HepG2 (cell line): Measurements from ENCODE around the gene MST1. TPM values are rescaled to one million over a fixed set of nuclear protein-coding genes. Genes with fewer than 3 reads are reported as not detected.

Experiments
- ARID2 ChIP-seq: sonication (generic); formaldehyde crosslinking; IDR thresholded peaks from 2 replicates; pipeline ENCODE4 v1.8.1; 2022; ENCODE audit warnings: mild to moderate bottlenecking, missing genetic modification reagents, borderline replicate concordance
- GLMP ChIP-seq: sonication (generic); formaldehyde crosslinking; IDR thresholded peaks from 2 replicates; pipeline ENCODE4 v1.9.0; 2021; ENCODE audit warnings: missing genetic modification reagents, mild to moderate bottlenecking, borderline replicate concordance
- HDAC1 ChIP-seq: sonication (generic); formaldehyde crosslinking; IDR thresholded peaks from 2 replicates; pipeline ENCODE4 v1.5.1; 2020; ENCODE audit warnings: mild to moderate bottlenecking, missing genetic modification reagents
- HMGXB3 ChIP-seq: sonication (generic); formaldehyde crosslinking; IDR thresholded peaks from 2 replicates; pipeline ENCODE4 v1.4.0; 2020; ENCODE audit warnings: missing genetic modification reagents, borderline replicate concordance
- KAT8 ChIP-seq: IDR thresholded peaks from 2 replicates; pipeline ENCODE4 v1.6.1; 2016; ENCODE audit warnings: missing genetic modification reagents, missing compliant biosample characterization
- KDM2A ChIP-seq: sonication (generic); formaldehyde crosslinking; IDR thresholded peaks from 2 replicates; pipeline ENCODE4 v1.4.0; 2020; ENCODE audit warnings: low read depth, missing genetic modification reagents, borderline replicate concordance
- KMT2A ChIP-seq: sonication (generic); formaldehyde crosslinking; IDR thresholded peaks from 2 replicates; pipeline ENCODE4 v1.4.0; 2020; ENCODE audit warnings: missing genetic modification reagents
- MXD3 ChIP-seq: IDR thresholded peaks from 2 replicates; pipeline ENCODE4 v1.6.1; 2016; ENCODE audit warnings: mild to moderate bottlenecking, missing biosample characterization, missing genetic modification reagents
- MYC ChIP-seq: sonication (generic); formaldehyde crosslinking; IDR thresholded peaks from 2 replicates; pipeline ENCODE4 v1.9.0; 2021; ENCODE audit warnings: missing genetic modification reagents, borderline replicate concordance
- PHF20 ChIP-seq: sonication (generic); formaldehyde crosslinking; IDR thresholded peaks from 2 replicates; pipeline ENCODE4 v1.5.0; 2020; ENCODE audit warnings: mild to moderate bottlenecking, missing genetic modification reagents
- PPARG ChIP-seq: conservative IDR thresholded peaks from 2 replicates; pipeline ENCODE4 v1.6.1; 2016; ENCODE audit warnings: missing biosample characterization, missing genetic modification reagents
- TP53 ChIP-seq: sonication (generic); formaldehyde crosslinking; conservative IDR thresholded peaks from 2 replicates; pipeline ENCODE4 v1.4.0; 2020; ENCODE audit warnings: missing genetic modification reagents
- TRIM24 ChIP-seq: sonication (generic); formaldehyde crosslinking; IDR thresholded peaks from 2 replicates; pipeline ENCODE4 v1.8.0; 2022; ENCODE audit warnings: mild to moderate bottlenecking, missing genetic modification reagents
- ZNF101 ChIP-seq: sonication (generic); formaldehyde crosslinking; IDR thresholded peaks from 2 replicates; pipeline ENCODE4 v1.4.0; 2020; ENCODE audit warnings: mild to moderate bottlenecking, low read depth, missing genetic modification reagents, borderline replicate concordance
- ZNF143 ChIP-seq: sonication (generic); formaldehyde crosslinking; IDR thresholded peaks from 2 replicates; pipeline ENCODE4 v1.4.0; 2020; ENCODE audit warnings: missing genetic modification reagents
- ZNF326 ChIP-seq: sonication (generic); formaldehyde crosslinking; IDR thresholded peaks from 2 replicates; pipeline ENCODE4 v1.4.0; 2020; ENCODE audit warnings: missing genetic modification reagents, borderline replicate concordance
- ZNF329 ChIP-seq: sonication (generic); formaldehyde crosslinking; IDR thresholded peaks from 2 replicates; pipeline ENCODE4 v1.9.0; 2021; ENCODE audit warnings: low read depth, mild to moderate bottlenecking, missing genetic modification reagents
- ZNF496 ChIP-seq: sonication (generic); formaldehyde crosslinking; IDR thresholded peaks from 2 replicates; pipeline ENCODE4 v1.8.1; 2023; ENCODE audit warnings: mild to moderate bottlenecking, moderate library complexity, missing genetic modification reagents; ENCODE audit not compliant: insufficient replicate concordance
- ZNF543 ChIP-seq: sonication (generic); formaldehyde crosslinking; IDR thresholded peaks from 2 replicates; pipeline ENCODE4 v1.4.0; 2020; ENCODE audit warnings: mild to moderate bottlenecking, missing genetic modification reagents
- ZNF605 ChIP-seq: sonication (generic); formaldehyde crosslinking; IDR thresholded peaks from 2 replicates; pipeline ENCODE4 v1.8.0; 2022; ENCODE audit warnings: mild to moderate bottlenecking, missing genetic modification reagents
- ZNF687 ChIP-seq: sonication (generic); formaldehyde crosslinking; IDR thresholded peaks from 2 replicates; pipeline ENCODE4 v1.5.1; 2020; ENCODE audit warnings: mild to moderate bottlenecking, missing genetic modification reagents, moderate library complexity
- polyA plus RNA-seq, 8 experiments: library from polyadenylated mRNA; depleted of rRNA in 3 of 8; stranded (reverse) in 7 of 8; unstranded in 1 of 8; fragments of >200 nt; fragmentation: Illumina TruSeq in 4 of 8; extraction: Trizol in 4 of 8; gene quantifications; 2 replicates each; pipeline versions ENCODE4 v1.2.1 to v1.2.3, GENCODE V29; 2011 to 2016; ENCODE audit warnings: low read depth in 4 of 8, missing spikeins in 1 of 8, mixed read lengths in 1 of 8; ENCODE audit not compliant: insufficient read depth in 1 of 8
- total RNA-seq, 5 experiments: library from RNA; depleted of rRNA; stranded (reverse); fragments of >200 nt; fragmentation: Illumina TruSeq; extraction: Trizol; gene quantifications; 2 replicates each; pipeline ENCODE4 v1.2.3, GENCODE V29; 2016; ENCODE audit warnings: low read depth in 1 of 5

The MST1 gene
- total and polyA plus RNA-seq, 2 of the 13 experiments (the other 11 are each of a cell fraction or from before 2014, with no cell fraction given) = 189 to 452 TPM

GRCh38 chr3:49665822-49666519, 23.3 kb downstream of the MST1 start (continued):
- TF ChIP-seq MYC (CRISPR knock-in tag) (no peak), ARID2 (CRISPR knock-in tag) (no peak), TP53 (CRISPR knock-in tag) (no peak), ZNF329 (CRISPR knock-in tag) (no peak), TRIM24 (no peak), ZNF326 (no peak), ZNF605 (CRISPR knock-in tag) (no peak), KMT2A (CRISPR knock-in tag) (no peak), ZNF101 (CRISPR knock-in tag) (no peak), ZNF143 (CRISPR knock-in tag) (no peak), KDM2A (CRISPR knock-in tag) (no peak), PPARG (CRISPR knock-in tag) (no peak), GLMP (no peak), HDAC1 (CRISPR knock-in tag) (no peak), PHF20 (CRISPR knock-in tag) (no peak), MXD3 (CRISPR knock-in tag) (peak; percentile 54; the same call in 1 of the 2 replicates), ZNF543 (CRISPR knock-in tag) (no peak), KAT8 (peak; percentile 52; the same call in 1 of the 2 replicates), ZNF496 (no peak), HMGXB3 (CRISPR knock-in tag) (no peak), ZNF687 (CRISPR knock-in tag) (peak; percentile 92)
